ENCODE results near the gene JMY. TPM values are rescaled to one million over a fixed set of nuclear protein-coding genes. Genes with fewer than 3 reads are reported as not detected.

JMY gene
- total RNA-seq, 2 experiments from 2014 or later = 6.1 to 6.3 TPM

DNA sequence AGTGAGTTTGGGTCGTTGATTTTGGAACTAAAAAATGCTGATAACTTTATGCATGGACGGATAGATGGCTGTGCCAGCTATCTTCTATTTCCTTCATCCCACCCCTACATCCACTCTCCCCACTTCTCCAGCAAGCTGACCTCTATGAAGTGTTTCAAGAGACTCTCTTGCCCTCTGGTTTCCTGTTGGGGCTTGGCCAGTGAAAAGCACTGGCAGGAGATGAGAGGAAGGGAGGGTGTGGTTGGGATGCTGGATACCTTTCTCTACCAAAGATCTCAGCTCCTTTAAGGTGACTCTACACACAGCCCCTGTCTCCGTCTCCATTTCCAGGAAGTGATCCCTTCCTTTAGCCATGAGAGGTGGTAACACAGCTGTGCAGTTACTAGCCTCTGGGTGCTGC lies 30.0 kb upstream of the JMY start:
- no peaks in the 10 kb centered on the region for H3K27me3 Mint-ChIP-seq
- DNase-seq = no peak
- no peak overlapping the region for H3K4me3 Mint-ChIP-seq
- ATAC-seq = no peak
- intact Hi-C loops (cut with micrococcal nuclease) = no loop called here
- no peaks in the 10 kb centered on the region for H3K4me1 Mint-ChIP-seq (ENCODE audit: low read depth)
- no peaks in the 10 kb centered on the region for H3K9me3 Mint-ChIP-seq
- no peak overlapping the region for H3K27ac Mint-ChIP-seq
- POLR2A ChIA-PET = no interaction called here
- H3K36me3 Mint-ChIP-seq (ENCODE audit: low read depth) = no peaks in the 10 kb centered on the region
- CTCF ChIA-PET = no interaction called here
- no peak for TF ChIP-seq CTCF (IDR thresholded peaks at IDR 0.05)

- TF ChIP-seq CTCF (IDR thresholded peaks at IDR 0.05) = no peak
- intact Hi-C loops (cut with micrococcal nuclease) = no loop called here
- DNase-seq = no peak
- Mint-ChIP-seq H3K27me3 (no peaks in the 10 kb centered on the region), H3K36me3 (ENCODE audit: low read depth) (no peaks in the 10 kb centered on the region), H3K4me3 (no peak overlapping the region), H3K9me3 (no peaks in the 10 kb centered on the region), H3K4me1 (ENCODE audit: low read depth) (no peaks in the 10 kb centered on the region), H3K27ac (no peak overlapping the region)
- POLR2A ChIA-PET = interaction anchor here (0.7 kb wide), 1 partner anchor 19 kb away, joined by 3 read pairs; no protein-coding TSS in a partner anchor
- ATAC-seq = no peak
- CTCF ChIA-PET = no interaction called here
Measured at GRCh38 chr5:79206541-79206940, 29.4 kb upstream of the JMY start.

- no peaks in the 10 kb centered on the region for H3K9me3 Mint-ChIP-seq
- H3K36me3 Mint-ChIP-seq (ENCODE audit: low read depth) = no peaks in the 10 kb centered on the region
- intact Hi-C loops (cut with micrococcal nuclease) = no loop called here
- DNase-seq (no peak), ATAC-seq (no peak)
- ChIA-PET CTCF (no interaction called here), POLR2A (no interaction called here)
- H3K4me1 Mint-ChIP-seq (ENCODE audit: low read depth) = no peaks in the 10 kb centered on the region
- no peak overlapping the region for H3K4me3 Mint-ChIP-seq
- no peak for TF ChIP-seq CTCF (IDR thresholded peaks at IDR 0.05)
- H3K27me3 Mint-ChIP-seq = no peaks in the 10 kb centered on the region
- no peak overlapping the region for H3K27ac Mint-ChIP-seq
Measured at GRCh38 chr5:79209505-79209904, 26.4 kb upstream of the JMY start.

DNA sequence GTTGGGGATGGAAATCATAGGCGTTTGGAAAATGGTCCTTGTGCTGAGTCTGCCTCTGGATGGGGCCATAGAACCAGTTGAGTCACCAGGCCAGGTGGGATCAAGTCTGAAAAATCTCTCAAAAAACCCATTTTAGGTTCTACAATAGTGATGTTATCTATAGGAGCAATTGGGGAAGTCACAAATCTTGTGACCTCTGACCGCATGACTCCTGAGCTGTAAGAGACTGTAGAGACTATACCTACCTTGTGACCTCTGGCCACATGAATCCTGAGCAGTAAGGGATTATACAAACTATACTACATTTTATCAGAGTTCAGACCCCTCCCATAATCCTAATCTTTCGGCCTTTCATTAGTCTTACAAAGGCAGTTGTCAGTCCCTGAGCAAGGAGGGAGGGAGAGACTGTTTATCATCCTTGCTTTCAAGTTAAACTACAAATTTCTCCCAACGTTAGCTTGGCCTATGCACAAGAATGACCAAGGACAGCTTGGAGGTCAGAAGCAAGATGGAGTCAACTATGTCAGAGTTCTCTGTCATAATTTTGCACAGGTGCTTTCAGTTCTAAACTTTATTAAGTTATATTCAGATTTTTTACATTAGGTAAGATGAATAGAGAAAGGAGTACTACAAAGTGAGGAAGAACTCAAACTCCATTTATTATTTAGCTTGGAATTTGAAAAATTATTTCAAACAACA lies 11.5 kb upstream of the JMY start:
- Mint-ChIP-seq H3K9me3 (no peaks in the 10 kb centered on the region), H3K4me1 (ENCODE audit: low read depth) (no peaks in the 10 kb centered on the region), H3K27ac (no peak overlapping the region), H3K36me3 (ENCODE audit: low read depth) (peaks cover 1% of the 10 kb centered on the region), H3K27me3 (no peaks in the 10 kb centered on the region), H3K4me3 (no peak overlapping the region)
- ChIA-PET POLR2A (no interaction called here), CTCF (no interaction called here)
- DNase-seq (no peak), ATAC-seq (no peak)
- intact Hi-C loops (cut with micrococcal nuclease) = no loop called here
- TF ChIP-seq CTCF (IDR thresholded peaks at IDR 0.05) = no peak

DNA sequence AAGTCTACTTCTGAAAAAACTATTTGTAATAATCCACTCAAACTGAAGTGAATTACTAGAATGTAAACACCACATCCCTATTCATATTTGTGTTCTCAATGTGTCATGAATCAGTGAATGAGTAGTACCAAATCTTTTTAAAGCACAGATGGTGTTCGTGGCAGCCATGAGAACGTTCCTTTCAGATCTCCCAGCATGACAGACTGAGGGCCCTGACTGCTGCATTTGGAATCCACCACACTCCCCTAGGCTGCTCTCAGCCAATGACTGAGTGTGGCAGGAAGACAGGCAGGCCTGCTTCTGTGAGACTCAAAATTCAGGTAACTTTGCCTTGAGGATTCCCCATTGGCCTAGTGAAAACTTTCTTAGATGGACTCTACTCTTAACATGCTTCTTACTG lies 10.9 kb upstream of the JMY start:
- no peaks in the 10 kb centered on the region for H3K4me1 Mint-ChIP-seq (ENCODE audit: low read depth)
- ChIA-PET POLR2A (no interaction called here), CTCF (no interaction called here)
- DNase-seq (no peak), ATAC-seq (no peak)
- no peak for TF ChIP-seq CTCF (IDR thresholded peaks at IDR 0.05)
- intact Hi-C loops (cut with micrococcal nuclease) = no loop called here
- no peak overlapping the region for H3K4me3 Mint-ChIP-seq
- H3K9me3 Mint-ChIP-seq = no peaks in the 10 kb centered on the region
- peaks cover 1% of the 10 kb centered on the region for H3K36me3 Mint-ChIP-seq (ENCODE audit: low read depth)
- no peak overlapping the region for H3K27ac Mint-ChIP-seq
- H3K27me3 Mint-ChIP-seq = no peaks in the 10 kb centered on the region

All from activated CD8-positive, alpha-beta T cell treated with anti-CD3 and anti-CD28 coated beads for 36 hours (primary cell).